ENCODE data around the gene ABL1.

Gene ABL1

DNA sequence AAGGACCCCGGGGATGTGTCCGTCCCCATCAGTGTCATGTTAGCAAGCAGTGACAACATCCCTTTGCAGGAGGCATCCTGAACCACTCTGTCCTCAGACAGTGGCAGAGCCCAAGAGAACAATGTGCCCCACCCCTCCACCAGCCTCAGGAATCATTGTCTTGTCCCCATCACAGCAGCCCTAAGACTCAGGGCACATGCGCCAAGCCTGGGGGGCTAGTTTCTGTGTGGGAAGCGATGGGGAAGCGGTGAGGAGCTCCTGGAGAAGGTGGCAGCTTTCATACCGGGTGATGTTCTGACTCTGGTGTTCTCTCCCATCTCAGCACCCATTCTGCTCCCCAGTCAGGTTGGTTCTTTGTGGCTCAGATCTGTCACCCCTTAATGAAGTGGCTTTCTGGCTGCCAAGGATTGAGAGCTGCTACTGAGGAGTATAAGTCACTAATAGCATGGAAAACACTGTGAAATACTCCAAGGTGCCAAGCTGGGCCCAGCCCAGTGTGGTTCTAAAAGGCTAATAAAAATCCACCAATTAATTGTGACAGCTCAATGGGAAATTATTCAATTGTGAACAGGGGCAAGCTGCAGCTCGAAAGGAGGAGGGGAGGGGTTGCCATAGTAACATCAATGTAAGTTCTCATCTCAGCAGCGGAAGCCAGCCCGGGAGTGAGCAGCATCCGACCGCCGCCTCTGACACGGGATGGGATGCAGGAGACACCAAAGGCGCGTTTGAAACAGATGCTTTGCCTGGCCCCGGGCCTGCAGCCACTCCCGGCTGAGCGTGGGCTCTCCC lies 56.8 kb downstream of the ABL1 start:
- ChIA-PET CTCF (interaction anchor here (1.8 to 3.1 kb wide), 3 partner anchors 25 to 191 kb away, joined by 5 to 11 read pairs (median 6); no protein-coding TSS in a partner anchor), POLR2A (no interaction called here)
- TF ChIP-seq, protein P1, sequence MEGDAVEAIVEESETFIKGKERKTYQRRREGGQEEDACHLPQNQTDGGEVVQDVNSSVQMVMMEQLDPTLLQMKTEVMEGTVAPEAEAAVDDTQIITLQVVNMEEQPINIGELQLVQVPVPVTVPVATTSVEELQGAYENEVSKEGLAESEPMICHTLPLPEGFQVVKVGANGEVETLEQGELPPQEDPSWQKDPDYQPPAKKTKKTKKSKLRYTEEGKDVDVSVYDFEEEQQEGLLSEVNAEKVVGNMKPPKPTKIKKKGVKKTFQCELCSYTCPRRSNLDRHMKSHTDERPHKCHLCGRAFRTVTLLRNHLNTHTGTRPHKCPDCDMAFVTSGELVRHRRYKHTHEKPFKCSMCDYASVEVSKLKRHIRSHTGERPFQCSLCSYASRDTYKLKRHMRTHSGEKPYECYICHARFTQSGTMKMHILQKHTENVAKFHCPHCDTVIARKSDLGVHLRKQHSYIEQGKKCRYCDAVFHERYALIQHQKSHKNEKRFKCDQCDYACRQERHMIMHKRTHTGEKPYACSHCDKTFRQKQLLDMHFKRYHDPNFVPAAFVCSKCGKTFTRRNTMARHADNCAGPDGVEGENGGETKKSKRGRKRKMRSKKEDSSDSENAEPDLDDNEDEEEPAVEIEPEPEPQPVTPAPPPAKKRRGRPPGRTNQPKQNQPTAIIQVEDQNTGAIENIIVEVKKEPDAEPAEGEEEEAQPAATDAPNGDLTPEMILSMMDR (IDR thresholded peaks at IDR 0.05; ENCODE audit: control extremely low read depth, extremely low read depth, low read depth, missing control alignments), result no peak
- DNase-seq (ENCODE audit: extremely low spot score), result no peak

DNA sequence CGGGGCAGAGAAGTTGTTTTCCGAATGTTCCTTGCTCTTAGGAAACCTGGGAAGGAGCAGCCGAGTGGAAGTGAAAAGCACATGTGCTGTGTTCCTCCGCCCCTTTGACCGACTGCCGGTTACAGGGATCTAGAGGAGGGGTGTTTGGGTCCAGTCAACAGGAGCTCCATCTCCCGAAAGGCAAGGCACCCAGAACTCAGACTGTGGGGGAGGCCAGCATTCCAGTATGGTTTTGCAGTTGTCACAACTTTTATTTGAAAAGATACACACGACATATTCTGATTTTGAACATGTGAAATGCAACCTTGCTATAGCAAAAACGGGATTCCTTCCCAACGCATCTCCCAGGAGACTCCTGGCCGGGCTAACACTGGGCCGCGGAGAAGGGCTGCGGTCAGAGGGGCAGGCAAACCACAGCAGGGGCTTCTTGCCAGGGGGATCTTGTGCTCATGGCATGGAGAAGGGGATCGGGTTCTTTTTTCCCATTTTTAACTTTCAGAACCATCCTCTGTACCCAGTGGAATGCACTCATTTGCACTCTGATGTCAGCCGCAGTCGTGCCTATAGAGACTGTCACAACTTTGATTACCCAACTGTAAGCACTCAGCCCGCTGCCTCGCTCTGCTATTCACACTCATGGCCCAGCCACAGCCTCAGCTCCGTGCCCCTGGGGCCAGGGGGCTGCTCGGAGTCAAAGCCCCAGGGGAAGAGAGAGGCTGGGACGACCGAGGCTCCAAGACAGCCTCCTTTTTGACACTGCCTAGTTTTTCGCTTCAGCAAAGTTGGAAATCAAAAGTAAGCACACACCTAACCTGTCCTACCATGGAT lies 57.6 kb downstream of the ABL1 start:
- POLR2A ChIA-PET, result no interaction called here
- TF ChIP-seq, protein P1 (IDR thresholded peaks at IDR 0.05; ENCODE audit: control extremely low read depth, extremely low read depth, low read depth, missing control alignments), result no peak
- CTCF ChIA-PET, result interaction anchor here (1.8 to 3.1 kb wide), 3 partner anchors 26 to 192 kb away, joined by 5 to 11 read pairs (median 9); no protein-coding TSS in a partner anchor
- DNase-seq (ENCODE audit: extremely low spot score), result no peak

DNA sequence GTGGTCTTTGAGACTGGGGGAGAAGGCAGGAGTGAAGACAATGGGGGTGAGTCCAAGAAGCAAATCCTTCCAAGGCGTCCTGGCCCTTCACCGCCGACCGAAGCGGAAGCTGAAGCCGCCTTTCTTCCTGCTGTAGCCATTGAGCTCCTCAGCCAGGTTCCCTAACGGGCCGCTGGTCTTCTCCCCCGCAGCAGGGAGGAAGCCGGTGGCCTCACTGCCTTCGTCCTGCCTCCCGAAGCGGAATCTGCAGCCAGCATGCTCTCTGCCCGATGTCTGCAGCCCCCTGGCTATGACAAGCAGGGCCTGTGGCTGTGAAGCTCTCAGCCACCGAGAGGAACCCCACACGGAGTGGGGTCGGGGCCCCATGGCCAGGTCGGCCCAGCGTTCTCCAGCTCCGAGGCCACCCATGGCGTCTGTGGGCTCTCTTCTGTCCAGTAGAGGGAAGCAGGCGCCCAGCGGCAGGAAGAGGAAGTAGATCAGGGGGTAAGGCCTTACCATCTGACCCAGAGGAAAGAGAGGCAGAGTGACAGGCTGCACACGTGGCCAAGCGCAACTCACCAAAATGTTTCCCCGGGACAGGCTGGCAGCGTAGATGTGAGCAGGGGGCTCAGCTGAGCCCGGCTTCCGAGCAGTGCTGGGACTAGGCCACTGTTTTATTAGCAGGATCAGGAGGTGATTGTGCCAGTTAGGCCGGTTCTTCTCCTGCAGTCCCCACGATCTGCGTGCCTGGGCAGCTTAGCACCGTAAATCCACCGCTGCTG lies 58.5 kb downstream of the ABL1 start:
- DNase-seq (ENCODE audit: extremely low spot score), result no peak
- ChIA-PET CTCF (interaction anchor here (1.6 to 2.6 kb wide), 3 partner anchors 27 to 192 kb away, joined by 5 to 9 read pairs (median 5); no protein-coding TSS in a partner anchor), POLR2A (no interaction called here)
- TF ChIP-seq, protein P1 (IDR thresholded peaks at IDR 0.05; ENCODE audit: control extremely low read depth, extremely low read depth, low read depth, missing control alignments), result peak; percentile 26

DNA sequence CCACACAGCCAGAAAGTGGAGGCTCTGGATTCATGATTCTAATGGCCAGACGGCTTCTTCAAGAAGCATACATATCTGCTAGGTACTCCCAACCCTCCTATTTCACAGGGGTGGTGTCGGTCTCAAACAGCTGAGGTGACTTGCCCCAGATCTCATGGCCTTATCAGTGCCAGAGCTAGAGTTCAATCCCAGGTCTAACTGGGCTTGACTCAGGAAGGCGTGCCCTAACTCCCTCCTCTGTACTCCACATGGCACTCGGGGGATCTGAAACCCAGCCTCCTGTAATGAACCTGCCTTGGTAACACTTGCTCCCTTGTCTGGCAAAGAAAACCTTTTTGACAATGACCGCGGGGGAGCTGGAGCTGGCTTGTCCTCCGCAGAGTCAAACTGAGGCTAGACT lies 59.5 kb downstream of the ABL1 start:
- CTCF ChIA-PET, result interaction anchor here (1.0 to 2.6 kb wide), 3 partner anchors 24 to 152 kb away, joined by 5 to 9 read pairs (median 5); no protein-coding TSS in a partner anchor
- no peak for DNase-seq (ENCODE audit: extremely low spot score)
- POLR2A ChIA-PET, result no interaction called here
- TF ChIP-seq, protein P1 (IDR thresholded peaks at IDR 0.05; ENCODE audit: control extremely low read depth, extremely low read depth, low read depth, missing control alignments), result no peak

DNA sequence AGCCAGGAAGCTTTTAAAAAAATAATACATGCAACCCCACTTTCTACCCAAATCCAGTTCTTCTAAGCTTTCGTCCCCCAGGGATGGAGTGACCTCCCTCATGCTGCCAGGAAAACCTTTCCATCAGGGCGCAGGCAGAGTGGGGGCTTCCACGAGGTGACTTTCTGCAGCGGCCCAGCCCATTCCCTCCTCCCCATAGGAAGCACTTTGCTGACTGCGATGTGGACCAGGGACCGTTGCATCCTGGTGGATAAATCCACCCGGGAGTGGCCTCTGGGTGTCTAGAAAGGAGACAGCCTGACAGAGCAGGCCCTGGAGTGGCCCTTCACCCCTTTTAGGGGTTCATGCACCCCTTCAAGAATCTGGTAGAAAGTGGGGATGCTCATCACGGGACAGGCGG lies 60.0 kb downstream of the ABL1 start:
- TF ChIP-seq, protein P1 (IDR thresholded peaks at IDR 0.05; ENCODE audit: control extremely low read depth, extremely low read depth, low read depth, missing control alignments), result no peak
- POLR2A ChIA-PET, result no interaction called here
- DNase-seq (ENCODE audit: extremely low spot score), result no peak
- CTCF ChIA-PET, result interaction anchor here (1.0 to 2.6 kb wide), 3 partner anchors 25 to 151 kb away, joined by 5 to 9 read pairs (median 5); no protein-coding TSS in a partner anchor
